Embryonic facial prominence (tissue), 1 donor: Measurements from ENCODE around the gene PHACTR3.

Source experiments
- DNase-seq: peaks from one replicate; pipeline ENCODE4 v3.0.0-alpha.2; 2016; ENCODE audit errors: extremely low spot score

Gene PHACTR3

GRCh38 chr20:59692139-59692538, 87.8 kb downstream of the PHACTR3 start:
- no peak for DNase-seq

GRCh38 chr20:59693587-59693986, 89.2 kb downstream of the PHACTR3 start:
- DNase-seq = no peak

- DNase-seq = no peak
Measured at GRCh38 chr20:59696476-59696875, 92.1 kb downstream of the PHACTR3 start.

- no peak for DNase-seq
Measured at GRCh38 chr20:59697068-59697467, 92.7 kb downstream of the PHACTR3 start.

- DNase-seq = no peak
Measured at GRCh38 chr20:59698598-59698997, 94.3 kb downstream of the PHACTR3 start.

GRCh38 chr20:59701236-59701635, 96.9 kb downstream of the PHACTR3 start:
- no peak for DNase-seq

- DNase-seq = no peak
Measured at GRCh38 chr20:59703046-59703445, 98.7 kb downstream of the PHACTR3 start.

GRCh38 chr20:59705651-59706399, 101.5 kb downstream of the PHACTR3 start:
- DNase-seq = no peak

GRCh38 chr20:59706400-59706693, 102.0 kb downstream of the PHACTR3 start:
- no peak for DNase-seq

GRCh38 chr20:59708326-59708725, 104.0 kb downstream of the PHACTR3 start:
- DNase-seq = no peak

GRCh38 chr20:59709636-59710035, 105.3 kb downstream of the PHACTR3 start:
- DNase-seq = no peak

- DNase-seq = no peak
Measured at GRCh38 chr20:59718071-59718470, 113.7 kb downstream of the PHACTR3 start.

GRCh38 chr20:59718751-59719150, 114.4 kb downstream of the PHACTR3 start:
- no peak for DNase-seq

GRCh38 chr20:59720013-59720412, 115.7 kb downstream of the PHACTR3 start:
- DNase-seq = no peak

GRCh38 chr20:59721386-59721785, 117.0 kb downstream of the PHACTR3 start:
- DNase-seq = no peak

- no peak for DNase-seq
Measured at GRCh38 chr20:59723108-59723500, 118.8 kb downstream of the PHACTR3 start.

GRCh38 chr20:59723607-59724456, 119.5 kb downstream of the PHACTR3 start:
- DNase-seq = no peak

- no peak for DNase-seq
Measured at GRCh38 chr20:59724457-59725366, 120.4 kb downstream of the PHACTR3 start.

- DNase-seq = no peak
Measured at GRCh38 chr20:59725476-59726280, 121.3 kb downstream of the PHACTR3 start.

- DNase-seq = no peak
Measured at GRCh38 chr20:59726281-59726595, 121.9 kb downstream of the PHACTR3 start.

- no peak for DNase-seq
Measured at GRCh38 chr20:59728722-59729430, 124.5 kb downstream of the PHACTR3 start.
